Transverse colon (tissue), 4 donors: Measurements from ENCODE around the gene STK17A. TPM values are rescaled to one million over a fixed set of nuclear protein-coding genes. Genes with fewer than 3 reads are reported as not detected.

Experiments
- DNase-seq: peaks from one replicate; pipeline ENCODE4 v3.0.0-alpha.2; 2019
- H3K27ac ChIP-seq, 4 donors: fragments of 200-600 bp; sonication (generic); 2 replicates each; pipeline ENCODE4 v1.5.1; 2016 to 2018; ENCODE audit warnings: inconsistent platforms in 4 of 4
- H3K27me3 ChIP-seq: fragments of 200-600 bp; sonication (generic); 2 replicates; pipeline ENCODE4 v1.5.1; 2017; ENCODE audit warnings: inconsistent platforms
- H3K36me3 ChIP-seq, 4 donors: fragments of 200-600 bp; sonication (generic); 2 replicates each; pipeline ENCODE4 v1.5.1; 2017 to 2019; ENCODE audit warnings: inconsistent platforms in 4 of 4
- H3K4me1 ChIP-seq, 4 donors: fragments of 200-600 bp; sonication (generic); 2 replicates each; pipeline ENCODE4 v1.5.1; 2017 to 2020; ENCODE audit warnings: inconsistent platforms in 4 of 4
- H3K4me3 ChIP-seq, 4 donors: fragments of 200-600 bp; sonication (generic); 1 replicate in 1 of 4; 2 replicates in 3 of 4; pipeline versions ENCODE4 v1.5.1 to v1.6.1; 2017 to 2019; ENCODE audit warnings: inconsistent platforms in 4 of 4
- H3K9me3 ChIP-seq, 2 donors: fragments of 200-600 bp; sonication (generic); 2 replicates each; pipeline ENCODE4 v1.5.1; 2017 to 2019; ENCODE audit warnings: inconsistent platforms in 2 of 2
- CTCF ChIP-seq, 5 experiments: fragments of 200-600 bp in 3 of 5; fragments of 450-650 bp in 2 of 5; sonication (generic) in 3 of 5; IDR thresholded peaks; 1 replicate in 2 of 5; 2 replicates in 3 of 5; pipeline ENCODE4 v1.5.1; 2016 to 2017; ENCODE audit warnings: antibody characterized with exemption in 5 of 5, inconsistent platforms in 3 of 5, mild to moderate bottlenecking in 2 of 5, moderate library complexity in 1 of 5
- EP300 ChIP-seq: sonication (generic); formaldehyde crosslinking; IDR thresholded peaks from one replicate; pipeline ENCODE4 v1.6.1; 2017; ENCODE audit warnings: antibody characterized with exemption, low read depth
- POLR2A ChIP-seq: fragments of 450-650 bp; IDR thresholded peaks from one replicate; pipeline ENCODE4 v1.6.1; 2016; ENCODE audit warnings: antibody characterized with exemption, mild to moderate bottlenecking, moderate library complexity
- POLR2AphosphoS5 ChIP-seq, 3 donors: sonication (generic); formaldehyde crosslinking; IDR thresholded peaks; one replicate each; pipeline ENCODE4 v1.6.1; 2016; ENCODE audit warnings: antibody characterized with exemption in 3 of 3
- WGBS, 2 donors: methylation state at CpG; one replicate each; pipeline ENCODE4 v1.1.5; 2018; ENCODE audit warnings: low coverage in 1 of 2; 5-methylcytosine and 5-hydroxymethylcytosine counted together
- in situ Hi-C, 4 donors: fragments of 200-750 bp; cut with MboI; loops; one replicate each; pipeline versions ENCODE4 v1.15.0 to v1.15.1; 2017; ENCODE audit warnings: low sequenced_read_pairs in 3 of 4, low pct_ligation_motif_present in 1 of 4, low pct_unique_long_range_greater_than_20kb in 1 of 4
- intact Hi-C: fragments of 100-400 bp; cut with DNase I; formaldehyde crosslinking; loops from one replicate; pipeline ENCODE4 v1.15.1; 2023; ENCODE audit warnings: low total_unique reads
- total RNA-seq, 4 donors: library from RNA; depleted of rRNA; stranded (reverse); fragments of >200 nt; gene quantifications; one replicate each; pipeline ENCODE4 v1.1.0, GENCODE V29; 2016

The STK17A gene
- total RNA-seq, 4 donors from 2014 or later, result 6.0 to 35.7 (median 26.4) TPM

DNA sequence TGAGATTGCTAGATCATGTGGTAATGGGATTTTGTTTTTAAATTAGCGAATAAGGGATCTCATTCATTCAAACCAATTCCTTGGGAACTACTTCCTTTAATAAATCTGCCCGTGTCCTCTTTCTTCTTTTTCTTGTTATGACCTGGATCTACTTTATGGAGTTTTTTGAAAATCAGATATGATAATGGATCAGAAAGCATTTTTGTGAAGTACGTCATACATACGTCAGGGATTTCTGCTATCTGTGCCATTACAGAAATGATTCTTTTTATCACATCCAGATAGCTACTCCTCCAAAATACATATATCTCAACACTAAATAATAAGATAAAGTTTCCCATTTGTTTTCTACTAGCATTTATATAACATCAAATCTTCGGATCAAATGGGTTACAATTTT lies 40.2 kb upstream of the STK17A start:
- Histone ChIP-seq H3K36me3 (no peaks in the 10 kb centered on the region), H3K27ac (no peak overlapping the region), H3K4me3 (no peak overlapping the region), H3K4me1 (no peaks in the 10 kb centered on the region), H3K9me3 (peaks cover 0 to 3% of the 10 kb centered on the region in 2 donors), H3K27me3 (no peaks in the 10 kb centered on the region)
- intact Hi-C loops, result no loop called here
- in situ Hi-C loops, result no loop called here
- WGBS, 2 donors, result 77 to 82% methylated on average over 5 of the region's 5 CpGs
- no peak for DNase-seq
- TF ChIP-seq CTCF (IDR thresholded peaks at IDR 0.05), result no peak
- no peak for TF ChIP-seq POLR2A
- TF ChIP-seq EP300, result no peak
- TF ChIP-seq POLR2AphosphoS5 (IDR thresholded peaks at IDR 0.05), result no peak

DNA sequence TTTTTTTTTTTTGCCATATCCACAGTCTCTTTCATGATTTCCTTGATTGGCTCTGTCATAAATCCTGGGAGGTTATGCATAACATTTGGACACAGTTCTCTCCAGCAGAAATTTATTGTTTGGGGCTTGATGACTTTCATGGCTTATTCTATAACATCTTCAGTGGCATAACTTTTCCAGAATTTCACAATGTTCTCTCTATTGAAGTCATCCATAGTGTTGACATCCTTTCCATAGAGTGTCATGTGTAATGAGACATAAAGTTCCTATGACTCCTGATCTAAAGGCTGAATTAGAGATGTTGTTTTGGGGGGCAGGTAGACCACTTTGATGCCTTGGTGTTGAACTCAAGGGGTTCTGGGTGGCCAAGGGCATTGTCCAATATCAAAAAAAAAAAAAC lies 36.7 kb upstream of the STK17A start:
- in situ Hi-C loops, result no loop called here
- intact Hi-C loops, result no loop called here
- Histone ChIP-seq H3K4me3 (no peak overlapping the region), H3K9me3 (peaks cover 0 to 3% of the 10 kb centered on the region in 2 donors), H3K4me1 (no peaks in the 10 kb centered on the region), H3K27me3 (no peaks in the 10 kb centered on the region), H3K27ac (no peak overlapping the region), H3K36me3 (no peaks in the 10 kb centered on the region)
- TF ChIP-seq CTCF (IDR thresholded peaks at IDR 0.05), result no peak
- TF ChIP-seq POLR2A, result no peak
- no peak for TF ChIP-seq POLR2AphosphoS5 (IDR thresholded peaks at IDR 0.05)
- no peak for TF ChIP-seq EP300
- DNase-seq, result no peak

- H3K27me3 ChIP-seq, result no peaks in the 10 kb centered on the region
- TF ChIP-seq CTCF (IDR thresholded peaks at IDR 0.05) (no peak), EP300 (no peak), POLR2A (no peak), POLR2AphosphoS5 (IDR thresholded peaks at IDR 0.05) (no peak)
- WGBS, 2 donors, result 94% methylated on average over 16 of the region's 16 CpGs; no CpG with 5 or more reads in 1 of the 2 donors
- no peak for DNase-seq
- peaks cover 0 to 3% of the 10 kb centered on the region in 2 donors for H3K9me3 ChIP-seq
- H3K4me3 ChIP-seq, result no peak overlapping the region
- intact Hi-C loops (no loop called here), in situ Hi-C loops (loop anchor here in 1 of 4 donors (25.0 kb wide), 1 partner anchor 287 kb away; no protein-coding TSS in a partner anchor)
- H3K36me3 ChIP-seq, result no peaks in the 10 kb centered on the region
- H3K4me1 ChIP-seq, result no peaks in the 10 kb centered on the region
- H3K27ac ChIP-seq, result no peak overlapping the region
Observed at GRCh38 chr7:43550427-43550826, 32.5 kb upstream of the STK17A start.

DNA sequence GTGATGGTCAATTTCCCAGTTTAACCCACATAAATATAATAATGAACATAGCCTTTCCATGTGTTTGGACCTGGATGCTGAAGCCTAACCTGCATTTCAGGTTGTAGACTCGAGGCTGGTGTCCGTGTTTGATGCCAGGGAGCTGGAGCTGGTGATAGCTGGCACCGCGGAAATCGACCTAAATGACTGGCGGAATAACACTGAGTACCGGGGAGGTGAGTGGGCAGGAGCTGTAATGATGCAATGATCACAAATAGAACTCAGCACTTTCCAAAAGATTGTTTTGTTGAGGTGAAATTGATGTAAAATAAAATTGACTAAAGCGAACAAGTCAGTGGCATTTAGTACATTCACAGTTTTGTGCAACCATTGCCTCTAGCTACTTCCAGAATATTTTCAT lies 30.8 kb upstream of the STK17A start:
- TF ChIP-seq CTCF (IDR thresholded peaks at IDR 0.05), result no peak
- TF ChIP-seq POLR2A, result no peak
- TF ChIP-seq POLR2AphosphoS5 (IDR thresholded peaks at IDR 0.05), result no peak
- no peak for TF ChIP-seq EP300
- in situ Hi-C loops, result loop anchor here in 1 of 4 donors (25.0 kb wide), 1 partner anchor 285 kb away; no protein-coding TSS in a partner anchor
- intact Hi-C loops, result no loop called here
- no peak overlapping the region for H3K4me3 ChIP-seq
- no peaks in the 10 kb centered on the region for H3K36me3 ChIP-seq
- H3K27me3 ChIP-seq, result no peaks in the 10 kb centered on the region
- DNase-seq, result no peak
- peaks cover 0 to under 1% of the 10 kb centered on the region in 2 donors for H3K9me3 ChIP-seq
- WGBS, 2 donors, result 83 to 85% methylated on average over 8 of the region's 8 CpGs
- no peaks in the 10 kb centered on the region for H3K4me1 ChIP-seq
- no peak overlapping the region for H3K27ac ChIP-seq
